CD4-positive, alpha-beta T cell treated with Interleukin-15 for 1 hour (primary cell): Measurements from ENCODE around the gene RSRC1.
"Not testable (repeated sequence)": the region's sequence is repeated elsewhere in the genome, so short reads cannot be mapped to it uniquely, and the experiment has no call there.

Experiments used
- DNase-seq: peaks from one replicate; pipeline ENCODE4 v3.0.0-alpha.2; 2020

The RSRC1 gene

GRCh38 chr3:158134363-158134762 lies 24.5 kb downstream of the RSRC1 start:
- DNase-seq = no peak

DNA sequence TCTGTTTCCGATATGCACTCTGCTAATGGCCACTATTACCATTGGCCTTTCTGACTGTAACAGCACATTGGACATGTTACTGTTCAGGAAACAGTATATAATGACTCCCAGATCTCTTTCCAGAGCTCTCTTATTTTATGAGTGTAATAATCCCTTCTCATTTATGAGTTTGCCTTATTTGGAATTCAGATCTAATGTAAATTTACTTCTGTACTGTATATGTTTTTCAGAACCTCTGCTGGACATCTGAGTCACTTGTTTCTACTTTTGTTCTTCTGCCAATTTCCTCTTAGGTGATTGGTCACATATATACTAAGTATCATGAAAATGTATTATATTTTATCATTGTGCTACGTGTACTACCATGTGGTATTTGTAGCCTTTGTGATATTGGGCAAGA lies 30.5 kb downstream of the RSRC1 start:
- DNase-seq = no peak

- no peak for DNase-seq
These were observed 38.3 kb downstream of the RSRC1 start for GRCh38 chr3:158148218-158148617.

DNA sequence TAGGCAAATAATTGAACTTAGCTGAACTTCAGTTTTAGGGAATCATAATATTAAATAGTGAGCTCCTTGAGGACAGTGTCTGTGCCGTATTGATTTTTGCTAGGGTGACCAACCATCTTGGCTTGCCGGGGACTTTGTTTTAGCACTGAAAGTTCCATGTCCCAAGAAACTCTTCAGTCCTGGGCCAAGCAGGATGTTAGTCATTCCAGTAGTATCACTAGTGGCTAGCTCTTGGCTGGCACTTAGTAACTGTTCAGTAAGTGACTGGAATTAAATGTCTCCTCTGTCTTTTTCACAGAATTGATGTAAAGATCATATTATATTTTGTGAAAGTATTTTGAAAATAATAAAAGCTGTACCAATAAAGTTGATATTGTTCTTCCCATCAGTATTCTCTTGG lies 42.3 kb downstream of the RSRC1 start:
- no peak for DNase-seq

DNA sequence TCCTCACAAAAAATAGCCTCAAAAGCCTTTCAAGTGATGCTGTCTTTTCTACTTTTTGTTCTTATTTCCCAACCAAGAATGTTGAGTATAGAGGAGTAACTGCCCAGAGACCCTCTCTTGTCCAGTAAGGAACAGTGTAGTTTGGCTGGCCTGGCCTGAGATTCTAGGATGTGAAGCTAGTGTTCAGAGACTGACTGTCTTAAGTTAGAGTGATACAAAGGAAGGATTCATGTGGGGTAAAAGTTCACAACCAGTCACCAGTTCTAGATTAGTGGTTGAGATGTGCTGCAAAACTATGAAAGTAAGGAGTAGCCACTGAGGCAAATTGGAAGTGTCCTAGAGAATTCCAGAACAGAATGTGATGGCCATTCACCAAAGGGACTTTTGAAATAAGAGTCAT lies 49.1 kb downstream of the RSRC1 start:
- no peak for DNase-seq

DNA sequence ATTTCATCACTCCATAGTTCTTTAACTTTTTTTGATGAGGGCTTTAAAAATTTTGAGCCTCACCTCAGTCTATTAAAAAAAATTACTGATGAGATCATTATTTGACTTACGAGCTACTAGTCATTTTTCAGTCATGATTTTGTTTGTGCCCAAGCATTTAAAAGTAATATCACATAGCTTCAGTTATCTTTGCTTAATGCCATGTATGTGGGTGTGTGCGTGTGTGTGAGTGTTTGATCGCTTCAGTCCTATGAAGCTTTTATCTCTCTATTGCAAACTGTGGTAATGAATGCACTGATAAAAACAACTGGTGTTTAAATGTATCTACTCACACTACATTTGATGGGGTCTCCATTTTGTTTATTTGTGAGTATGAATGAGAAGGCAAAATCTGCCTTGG lies 49.8 kb downstream of the RSRC1 start:
- DNase-seq = no peak

DNA sequence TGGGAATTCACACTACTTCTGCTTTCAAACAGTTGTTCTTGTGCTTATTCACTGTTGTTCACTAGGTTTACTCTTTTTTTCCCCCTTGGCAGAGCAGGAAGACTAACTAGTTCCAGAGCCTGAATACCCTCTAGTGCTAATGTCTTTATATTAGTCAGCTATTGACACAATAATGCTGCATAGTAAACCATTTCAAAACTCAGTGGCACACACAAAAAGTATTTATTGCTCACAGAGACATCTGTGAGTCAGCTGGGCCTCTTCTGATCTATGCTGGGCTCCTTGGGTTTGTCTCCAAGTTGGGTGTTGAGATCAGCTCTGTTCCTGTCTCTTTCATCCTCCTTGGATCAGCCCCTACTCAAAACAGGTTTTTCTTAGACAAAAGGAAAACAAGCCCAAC lies 51.1 kb downstream of the RSRC1 start:
- DNase-seq = no peak

DNA sequence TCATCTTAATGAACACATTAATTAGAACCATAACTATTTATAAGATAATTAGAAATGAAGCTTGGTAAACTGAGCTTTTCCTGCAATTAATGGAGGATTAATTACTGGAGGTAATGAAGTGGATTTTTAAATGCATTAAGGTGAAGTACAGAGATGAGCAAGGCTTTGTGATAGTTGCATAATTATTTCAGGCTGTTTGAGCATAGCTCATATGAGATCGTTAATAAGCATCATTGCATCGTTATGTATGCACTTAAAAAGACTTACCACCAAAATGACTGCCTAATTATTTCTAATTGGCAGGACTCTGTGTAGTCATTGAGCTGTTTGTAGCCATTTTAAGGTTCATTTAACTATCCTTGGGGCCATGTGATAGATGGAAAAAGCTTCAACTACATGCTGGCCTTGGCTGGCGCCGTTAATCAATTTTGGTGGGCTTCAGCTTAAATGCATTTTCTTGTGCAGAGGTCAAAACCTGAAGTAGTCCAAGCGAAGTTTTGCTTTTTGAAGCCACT lies 55.3 kb downstream of the RSRC1 start:
- DNase-seq = no peak

DNA sequence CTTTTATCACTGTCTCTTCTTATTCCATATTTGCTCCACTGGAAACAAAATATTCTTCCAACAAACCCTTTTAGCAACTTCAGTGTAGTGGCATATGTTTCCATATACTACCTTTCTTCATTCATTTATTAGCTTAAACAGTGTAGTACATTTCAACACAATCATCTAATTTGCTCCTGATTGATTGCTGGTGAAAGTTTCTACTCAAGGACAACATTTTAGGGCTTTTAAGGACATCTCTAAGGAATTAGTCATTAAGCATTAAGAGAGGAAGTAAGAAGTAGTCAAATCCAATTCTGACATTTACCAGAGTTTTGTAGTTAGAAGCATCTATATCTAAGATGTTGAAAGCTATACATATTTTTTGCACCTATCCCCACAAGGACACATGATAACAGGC lies 55.8 kb downstream of the RSRC1 start:
- DNase-seq = no peak

DNA sequence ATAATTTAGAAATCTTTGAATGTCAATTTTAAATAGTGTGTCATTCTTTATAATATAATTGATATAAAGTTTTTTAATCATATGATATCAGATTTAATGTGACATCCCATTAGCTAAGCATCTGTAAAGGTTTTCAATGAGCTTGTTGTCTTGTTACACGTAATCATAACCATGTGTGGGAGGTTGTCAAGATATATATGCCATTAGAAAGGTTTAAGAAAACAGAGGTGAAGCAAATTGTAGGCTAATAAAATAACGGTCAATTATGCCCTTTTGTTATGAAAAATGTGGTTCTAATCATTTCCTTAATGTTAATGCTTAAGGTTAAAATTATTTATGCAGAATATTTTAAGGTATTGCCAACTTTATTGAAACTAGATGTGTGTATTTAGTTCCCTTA lies 56.3 kb downstream of the RSRC1 start:
- DNase-seq = no peak

DNA sequence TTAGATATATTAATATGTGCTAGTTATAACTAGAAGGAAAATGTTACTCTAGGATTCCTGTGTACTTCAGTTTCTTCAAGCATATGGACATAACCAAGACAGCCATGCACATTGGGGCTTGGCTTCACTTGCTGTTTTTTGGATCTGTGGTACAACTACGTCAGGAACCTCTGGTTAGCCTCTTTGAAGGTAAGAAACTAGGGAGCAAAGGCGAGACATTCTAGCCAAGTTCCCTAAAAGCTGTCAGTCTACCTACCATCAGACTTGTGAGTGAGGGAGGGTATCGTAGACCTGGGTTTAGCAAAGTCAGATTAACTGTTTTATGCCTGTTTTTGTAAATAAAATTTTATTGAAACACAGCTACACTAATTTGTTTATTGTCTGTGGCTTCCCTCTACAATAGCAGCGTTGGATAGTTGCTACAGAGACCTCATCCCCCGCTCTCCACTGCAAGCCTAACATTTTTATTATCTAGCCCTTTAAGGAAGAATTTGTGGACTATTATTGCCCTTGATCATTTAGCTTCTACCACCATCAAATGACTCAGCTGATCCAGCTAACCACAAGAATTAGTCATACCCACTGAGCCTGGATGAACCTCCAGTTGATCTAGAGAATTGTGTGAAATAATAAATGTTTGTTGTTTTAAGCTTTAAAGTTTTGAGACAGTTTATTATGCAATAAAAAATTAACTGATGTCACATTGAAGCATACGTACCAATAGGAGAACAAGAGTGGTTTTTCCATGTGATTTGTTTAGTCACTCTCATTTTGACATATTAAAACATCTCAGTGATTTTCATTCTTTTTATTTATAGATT lies 58.1 kb downstream of the RSRC1 start:
- DNase-seq = no peak

DNA sequence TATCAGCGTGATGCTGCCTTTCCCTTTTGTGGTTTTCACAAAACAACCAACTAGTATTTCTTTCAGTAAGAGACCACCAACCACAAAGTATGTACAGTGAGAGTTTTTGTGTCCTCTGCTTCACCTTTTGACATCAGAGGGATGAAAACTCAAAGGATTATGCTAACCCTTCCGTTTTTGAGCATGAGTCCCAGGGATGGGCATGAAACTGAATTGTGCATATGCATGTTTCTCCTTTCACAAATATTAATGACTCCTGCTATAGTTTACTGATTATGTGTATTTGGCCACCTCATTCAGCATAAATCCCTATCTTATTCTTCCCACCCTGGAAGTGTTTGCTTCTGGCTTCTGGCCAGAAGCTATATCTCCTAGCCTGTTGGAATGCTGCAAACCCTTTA lies 59.2 kb downstream of the RSRC1 start:
- no peak for DNase-seq

DNA sequence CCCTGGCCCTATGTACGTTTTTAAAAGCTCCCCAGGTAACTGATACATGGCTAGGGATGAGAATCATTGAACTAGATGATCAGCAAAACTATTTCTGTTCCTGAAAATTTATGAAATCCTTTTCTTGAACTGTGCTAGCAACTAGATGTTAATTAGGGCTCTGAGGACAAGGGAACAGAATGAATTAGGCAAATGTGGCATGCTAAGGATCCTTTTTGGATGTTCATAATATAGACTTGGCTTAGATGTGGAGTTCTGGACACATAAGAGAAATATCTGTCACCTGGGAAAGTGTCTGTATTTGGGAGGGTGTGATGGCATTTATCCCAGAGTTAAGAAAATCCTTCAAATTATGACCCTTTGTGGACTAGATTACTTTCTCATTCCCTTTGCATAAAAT lies 71.2 kb downstream of the RSRC1 start:
- no peak for DNase-seq

DNA sequence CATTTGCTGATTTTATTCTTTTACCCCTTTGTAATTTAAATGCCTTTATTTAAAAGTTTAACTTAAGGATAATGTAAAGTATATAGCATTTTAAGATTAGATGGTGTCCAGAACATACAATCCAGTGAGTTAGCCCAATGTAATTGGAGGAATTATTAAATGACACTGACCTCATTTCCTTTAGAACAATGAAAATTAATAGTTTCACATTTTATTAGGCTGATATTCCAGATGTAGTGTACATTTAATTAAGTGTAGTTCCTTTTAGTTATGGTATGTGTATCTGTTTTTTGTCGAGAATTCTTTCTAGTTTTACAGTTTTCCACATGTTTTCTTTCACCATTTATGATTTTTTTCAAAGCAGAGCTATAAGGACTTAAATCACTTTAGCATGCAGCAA lies 75.8 kb downstream of the RSRC1 start:
- no peak for DNase-seq

DNA sequence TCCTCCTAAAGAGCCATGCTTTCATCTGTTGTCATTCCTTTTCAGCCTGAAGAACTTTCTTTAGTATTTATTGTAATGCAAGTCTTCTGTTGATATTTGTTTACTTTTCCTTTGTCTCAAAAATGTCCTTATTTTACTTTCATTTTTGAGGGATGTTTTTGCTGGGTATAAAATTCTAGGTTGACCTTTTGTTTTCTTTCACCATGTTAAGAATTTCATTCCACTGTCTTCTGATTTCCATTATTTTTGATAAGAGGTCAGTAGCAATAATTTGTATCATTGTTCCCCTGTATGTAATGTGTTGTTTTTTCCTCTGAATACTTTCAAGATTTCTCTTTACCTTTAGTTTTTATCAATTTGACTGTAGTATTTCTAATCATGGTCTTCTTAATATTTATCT lies 91.1 kb downstream of the RSRC1 start:
- DNase-seq = no peak

GRCh38 chr3:158205324-158205723 lies 95.4 kb downstream of the RSRC1 start:
- DNase-seq = no peak

- DNase-seq = no peak
These were observed 96.1 kb downstream of the RSRC1 start for GRCh38 chr3:158205994-158206393.

DNA sequence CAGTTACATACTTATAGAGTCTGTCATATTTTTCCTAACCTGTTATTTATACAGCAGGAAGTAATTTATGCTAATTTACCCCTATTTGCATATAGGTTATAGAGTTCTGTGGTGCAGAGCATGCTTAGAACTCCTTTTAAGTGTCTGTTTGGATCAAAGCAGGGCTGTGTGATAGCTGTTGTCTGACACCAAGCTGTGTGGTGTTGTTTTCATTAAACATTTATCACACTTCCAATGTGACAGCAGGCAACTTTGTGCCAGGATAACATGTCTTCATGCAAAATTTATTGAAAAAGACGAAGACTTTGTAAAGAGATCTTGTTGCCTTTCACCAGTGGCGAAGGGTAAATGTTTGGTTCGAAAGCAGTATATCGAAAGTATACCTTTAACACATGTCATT lies 100.2 kb downstream of the RSRC1 start:
- no peak for DNase-seq

DNA sequence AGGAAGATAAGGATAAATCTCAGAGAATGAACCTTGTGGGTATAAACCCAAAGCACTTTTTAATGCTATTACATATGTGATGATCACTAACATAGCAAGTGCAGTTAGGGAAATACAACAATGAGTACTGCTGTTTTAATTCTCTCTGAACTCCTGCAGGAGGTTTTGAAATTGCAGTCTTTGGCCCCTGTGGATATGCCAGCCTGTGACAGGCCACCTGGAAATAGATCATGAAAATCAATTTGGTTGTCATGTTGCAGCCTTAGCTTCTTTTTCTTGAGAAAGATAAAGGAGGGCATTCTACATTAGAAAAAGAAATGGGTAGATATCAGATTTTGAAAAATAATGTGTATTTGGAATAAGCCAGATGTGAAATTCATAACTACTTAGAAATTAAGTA lies 103.6 kb downstream of the RSRC1 start:
- no peak for DNase-seq

DNA sequence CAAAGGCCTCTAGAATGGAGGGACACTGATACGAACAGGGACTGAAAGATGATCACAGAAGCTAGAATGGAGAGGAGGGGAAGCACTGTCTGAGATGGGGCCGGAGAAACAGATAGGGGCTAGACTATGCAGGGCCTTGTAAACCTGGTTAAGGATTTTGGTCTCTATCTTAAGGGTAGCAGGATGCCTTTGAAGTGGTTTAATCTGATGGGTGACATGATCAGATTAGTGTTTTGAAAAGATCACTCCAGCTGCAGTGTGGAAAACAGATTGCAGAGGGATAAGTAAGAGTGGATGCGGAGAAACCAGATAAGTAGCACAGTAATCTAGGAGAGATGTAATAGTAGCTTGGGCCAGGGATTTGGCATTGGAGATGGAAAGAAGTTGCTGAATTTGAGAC lies 108.1 kb downstream of the RSRC1 start:
- DNase-seq = no peak

DNA sequence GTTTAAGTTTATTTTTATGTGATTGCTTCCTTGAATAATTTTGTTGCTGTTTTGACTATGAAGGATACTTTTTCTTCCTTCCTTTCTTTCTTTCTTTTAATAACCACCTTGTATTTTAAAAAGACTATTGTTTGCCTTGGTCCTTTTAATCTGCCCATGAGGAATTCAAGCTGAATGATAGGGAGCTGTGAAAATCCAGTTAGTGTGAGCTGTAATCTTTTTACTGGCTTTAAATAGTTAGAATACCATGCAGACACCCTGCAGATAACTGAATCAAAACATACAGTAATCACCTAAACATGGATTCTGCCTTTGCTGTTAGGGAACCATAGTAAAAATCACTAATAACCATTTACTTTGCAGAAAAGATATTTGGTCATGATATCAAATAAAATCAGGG lies 110.7 kb downstream of the RSRC1 start:
- DNase-seq = no peak

DNA sequence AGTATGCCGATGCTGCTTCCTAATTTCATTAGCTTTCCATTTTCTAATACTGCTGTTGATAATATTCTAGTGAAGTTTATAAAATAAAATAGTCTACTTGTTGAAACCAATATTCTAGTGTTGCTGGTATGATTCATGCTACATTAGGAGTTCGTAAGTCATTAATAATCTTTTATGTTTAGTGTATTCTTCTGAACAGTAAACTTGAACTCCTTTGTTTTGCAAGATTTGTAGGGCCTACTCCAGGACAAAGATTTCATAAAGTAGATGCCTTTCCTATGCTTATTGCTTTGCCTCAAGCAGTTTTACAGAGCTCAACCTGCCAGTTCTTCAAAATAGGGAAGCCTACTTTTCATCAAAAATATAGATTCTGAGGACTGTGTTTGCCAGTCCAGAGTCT lies 111.5 kb downstream of the RSRC1 start:
- no peak for DNase-seq

DNA sequence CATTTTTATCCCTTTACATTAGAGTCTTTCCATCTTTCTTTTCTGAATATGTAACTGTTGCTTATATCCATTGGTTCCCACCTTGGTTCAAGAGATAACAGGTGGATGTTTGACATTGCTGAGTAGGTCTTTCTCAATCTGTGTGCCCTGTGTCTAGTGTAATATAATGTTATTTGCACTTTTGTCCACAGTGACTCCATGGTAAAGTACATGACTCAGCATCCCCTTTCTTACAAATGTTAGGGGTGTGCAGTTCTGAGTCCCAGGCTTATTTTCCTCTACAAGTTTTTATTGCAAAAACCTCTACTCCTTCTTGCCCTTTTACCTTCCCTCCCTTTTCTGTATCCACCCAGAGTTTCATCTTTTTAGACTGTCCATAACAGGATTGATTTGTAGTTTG lies 116.5 kb downstream of the RSRC1 start:
- no peak for DNase-seq

GRCh38 chr3:158228942-158229341 lies 119.1 kb downstream of the RSRC1 start:
- DNase-seq = not testable (repeated sequence)

DNA sequence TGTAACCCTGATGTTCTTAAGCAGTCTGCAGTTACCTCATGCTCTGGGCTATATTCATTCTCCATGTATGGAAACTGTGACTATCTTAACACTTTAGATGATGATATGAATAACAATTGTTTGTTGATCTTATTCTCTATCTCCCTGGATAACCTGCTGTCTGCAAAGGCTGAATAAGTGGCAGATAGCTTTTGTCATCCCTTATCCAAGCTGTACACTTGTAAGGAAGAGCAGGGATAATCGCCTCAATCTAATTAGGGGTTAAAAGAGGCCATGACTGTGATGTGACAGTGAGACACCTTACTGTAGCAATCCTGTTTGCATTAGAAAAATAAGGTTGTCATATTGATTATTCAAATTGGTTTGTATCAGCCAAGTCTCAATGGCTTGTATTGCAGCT lies 123.9 kb downstream of the RSRC1 start:
- no peak for DNase-seq
